Anterior cingulate cortex (tissue), 58 donors: Measurements from ENCODE around the gene FOXE1.

Source experiments
- DNase-seq, 58 donors: peaks; one replicate each; lab custom pipeline; 2025; lab: John Stamatoyannopoulos, UW

The FOXE1 gene

DNA sequence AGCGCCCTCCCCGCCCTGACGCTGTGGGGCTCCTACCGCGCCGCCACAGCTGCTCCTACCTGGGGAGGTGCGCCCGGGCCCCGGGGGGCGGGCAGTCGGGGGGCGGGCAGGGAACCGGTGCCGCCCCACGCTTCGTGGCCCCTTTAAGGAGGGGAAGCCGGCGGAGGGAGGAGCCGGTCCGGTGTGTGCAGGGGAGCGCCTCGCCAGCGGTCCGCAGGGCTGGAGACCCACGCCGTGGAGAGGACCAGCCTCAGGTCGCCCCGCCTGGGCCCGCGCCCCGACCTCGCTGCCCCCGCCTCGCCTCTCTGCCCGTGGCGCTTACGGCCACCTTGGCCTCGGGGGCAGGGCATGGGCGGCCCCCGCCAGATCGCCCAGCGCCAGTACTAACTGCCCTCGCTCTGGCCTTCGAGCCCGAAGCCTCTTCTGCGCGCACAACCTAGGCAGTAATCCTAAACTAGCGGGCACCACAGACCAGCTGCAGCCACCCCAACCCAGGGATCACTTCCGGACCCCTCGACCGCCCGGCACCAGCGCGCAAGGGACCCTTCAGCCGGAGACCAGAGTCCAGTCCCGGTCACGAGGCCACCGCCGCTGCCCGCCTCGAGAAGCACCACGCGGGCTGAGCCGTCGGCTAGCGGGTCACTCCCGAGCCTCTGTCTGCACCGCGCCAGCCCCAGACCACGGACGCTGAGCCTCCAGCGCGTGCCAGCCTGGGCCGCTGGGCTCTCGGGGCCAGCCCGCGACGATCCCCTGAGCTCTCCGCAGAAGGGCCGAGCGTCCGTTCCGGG lies at the start of gene FOXE1:
Gene FOXE1 (plus strand): TSS at position 171 of the 788 bp plus-strand sequence. CDS start 689 bp downstream, outside the sequence.
- no peak for DNase-seq

DNA sequence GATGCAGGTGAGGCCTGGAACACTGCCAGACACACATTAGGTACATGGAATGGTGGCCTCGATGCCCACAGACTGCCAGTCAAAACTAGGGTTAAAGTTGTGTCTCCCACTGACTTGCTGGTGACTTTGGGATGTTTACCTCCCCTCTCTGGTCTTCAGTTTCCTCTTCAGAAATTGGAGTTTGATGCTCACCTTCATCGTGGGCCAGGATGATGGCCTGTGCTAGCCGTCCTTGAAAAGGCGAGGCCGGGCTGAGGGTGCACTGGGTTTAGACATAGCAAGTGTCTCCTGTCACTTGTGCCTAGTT lies 49.0 kb upstream of the FOXE1 start:
- DNase-seq, result no peak

DNA sequence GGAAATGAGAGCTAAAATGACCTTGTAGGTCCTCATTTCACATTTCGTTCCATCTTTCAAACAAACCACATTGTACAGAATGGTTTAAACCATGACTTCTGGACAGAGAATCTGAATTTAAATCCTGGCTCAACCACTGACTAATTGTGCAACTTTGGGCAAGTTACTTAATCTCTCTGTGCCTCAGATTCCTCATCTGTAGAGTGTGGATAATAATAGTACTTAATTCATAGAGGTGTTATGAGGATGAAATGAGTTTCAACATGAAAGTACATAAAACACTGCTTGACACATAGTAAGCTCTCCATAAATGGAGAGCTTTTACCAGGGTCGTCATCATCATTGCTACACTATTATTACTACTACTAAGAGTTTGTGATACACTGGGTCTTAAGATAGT lies 46.3 kb upstream of the FOXE1 start:
- DNase-seq, result no peak

DNA sequence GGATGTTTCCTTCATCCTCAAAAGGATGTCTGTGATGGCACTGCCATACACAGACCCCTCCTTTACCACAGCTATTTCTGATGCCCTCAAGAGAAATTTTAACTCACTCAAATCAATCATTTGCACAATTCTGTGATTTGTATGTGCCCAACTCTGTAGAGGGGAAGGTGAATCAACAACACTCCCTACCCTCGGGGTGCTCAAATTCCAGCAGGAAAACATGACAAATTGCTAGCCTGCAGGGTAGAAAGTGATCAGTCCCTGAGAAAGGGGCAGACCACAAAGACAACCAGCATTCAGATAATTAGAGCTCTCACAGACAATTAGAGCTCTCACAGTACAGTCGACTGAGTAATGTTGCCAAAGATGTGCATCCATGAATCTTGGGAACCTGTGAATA lies 45.3 kb upstream of the FOXE1 start:
- no peak for DNase-seq

DNA sequence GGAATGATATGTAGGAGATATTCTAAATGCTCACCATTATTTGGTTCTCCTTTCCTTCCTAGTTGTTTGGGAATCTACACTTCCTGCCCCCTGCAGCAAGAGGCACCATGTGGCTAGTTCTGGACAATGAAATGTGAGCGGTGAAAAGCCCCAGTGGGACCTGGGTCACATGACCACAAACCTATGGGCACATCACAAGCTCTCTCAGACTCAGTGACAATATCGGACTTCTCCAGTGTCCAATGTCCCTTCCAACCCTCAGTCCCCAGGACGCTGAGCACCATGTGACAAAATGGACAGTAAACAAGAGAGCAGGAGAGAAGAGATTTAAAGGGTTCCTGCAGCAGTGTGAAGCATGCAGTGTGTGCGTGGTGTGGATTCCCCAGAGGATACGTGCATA lies 44.6 kb upstream of the FOXE1 start:
- no peak for DNase-seq

DNA sequence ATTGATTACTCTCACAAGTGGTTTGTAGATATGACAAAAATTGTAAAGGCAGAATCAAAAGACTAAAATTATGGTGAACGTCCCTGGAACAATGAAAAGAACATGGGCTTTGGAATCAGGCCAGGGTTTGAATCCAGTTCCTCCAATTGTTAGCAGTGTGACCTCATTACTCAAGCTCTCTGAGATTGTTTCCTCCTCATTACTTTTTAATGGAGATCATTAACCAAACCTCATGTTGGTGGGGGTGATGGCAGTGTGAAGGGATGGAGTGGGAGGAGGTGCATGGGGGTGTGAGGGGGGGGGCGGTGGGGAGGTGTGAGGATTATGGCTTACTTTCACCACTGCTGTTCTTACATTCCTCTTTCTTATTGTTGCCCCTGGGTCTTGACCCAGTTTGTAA lies 44.1 kb upstream of the FOXE1 start:
- no peak for DNase-seq

DNA sequence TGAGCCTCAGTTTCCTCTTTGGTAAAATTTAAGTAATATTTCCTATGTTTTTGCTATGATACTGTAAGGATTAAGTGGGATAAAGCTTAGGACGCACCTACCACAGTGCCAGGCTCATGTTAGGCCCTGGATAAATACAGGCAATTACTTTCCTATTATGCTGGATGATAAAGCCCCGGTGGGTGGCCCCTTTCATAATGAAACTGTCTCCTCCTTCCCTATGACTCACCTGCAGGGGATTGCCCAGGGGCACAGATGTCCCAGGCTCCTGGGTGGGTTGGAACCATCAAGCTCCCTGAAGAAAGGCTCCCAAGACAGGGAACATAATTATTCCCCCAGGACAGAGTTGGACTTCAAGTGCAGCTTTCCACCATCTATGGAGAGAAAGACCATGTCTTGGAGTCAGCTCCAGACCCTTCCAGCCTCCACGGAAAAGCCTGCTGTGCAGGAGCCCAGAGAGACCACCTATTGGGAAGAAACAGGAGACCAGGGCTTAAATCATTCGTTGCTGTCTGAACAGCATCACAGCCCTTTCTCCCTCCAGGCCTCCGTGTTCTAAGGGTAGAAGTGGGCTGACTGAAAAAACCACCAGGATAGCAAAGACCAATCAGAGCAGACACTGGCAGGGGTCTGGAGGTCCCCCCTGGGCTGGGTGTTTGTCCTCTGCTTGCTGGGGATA lies 43.2 kb upstream of the FOXE1 start:
- no peak for DNase-seq

GRCh38 chr9:97811533-97812246 lies 41.3 kb upstream of the FOXE1 start:
- DNase-seq, result no peak

DNA sequence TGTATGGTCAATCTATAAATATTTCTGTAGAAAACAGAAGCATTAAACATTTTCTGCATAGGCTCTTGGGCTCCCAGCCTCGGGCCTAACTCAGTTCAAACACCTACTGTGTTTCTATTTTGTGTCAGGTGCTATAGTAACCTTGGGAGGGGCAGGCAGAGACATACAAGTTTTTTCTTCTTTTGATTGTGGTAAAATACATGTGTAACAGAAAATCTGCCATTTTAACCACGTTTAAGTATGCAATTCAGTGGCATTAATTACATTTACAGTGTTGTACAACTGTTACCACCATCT lies 40.8 kb upstream of the FOXE1 start:
- DNase-seq, result no peak

DNA sequence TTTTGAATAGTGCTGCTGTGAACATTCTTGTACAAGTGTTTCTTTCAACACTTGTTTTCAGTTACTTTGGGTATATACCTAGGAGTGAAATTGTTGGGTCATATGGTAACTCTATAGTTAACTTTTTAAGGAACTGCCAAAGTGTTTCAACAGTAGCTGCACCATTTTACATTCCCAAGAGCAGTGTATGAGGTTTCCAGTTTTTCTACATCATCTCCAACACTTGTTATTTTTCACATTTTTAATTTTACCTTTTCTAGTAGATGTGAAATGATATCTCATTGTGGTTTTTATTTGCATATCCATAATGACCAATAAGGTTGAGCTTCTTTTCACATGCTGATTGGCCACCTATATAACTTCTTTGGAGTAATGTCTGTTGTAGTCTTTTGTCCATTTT lies 40.0 kb upstream of the FOXE1 start:
- no peak for DNase-seq

GRCh38 chr9:97819735-97820134 lies 33.3 kb upstream of the FOXE1 start:
- no peak for DNase-seq

- DNase-seq, result no peak
Observed at GRCh38 chr9:97820373-97820772, 32.7 kb upstream of the FOXE1 start.

- no peak for DNase-seq
Observed at GRCh38 chr9:97830884-97831829, 21.9 kb upstream of the FOXE1 start.

GRCh38 chr9:97831843-97832636 lies 21.0 kb upstream of the FOXE1 start:
- DNase-seq, result no peak

DNA sequence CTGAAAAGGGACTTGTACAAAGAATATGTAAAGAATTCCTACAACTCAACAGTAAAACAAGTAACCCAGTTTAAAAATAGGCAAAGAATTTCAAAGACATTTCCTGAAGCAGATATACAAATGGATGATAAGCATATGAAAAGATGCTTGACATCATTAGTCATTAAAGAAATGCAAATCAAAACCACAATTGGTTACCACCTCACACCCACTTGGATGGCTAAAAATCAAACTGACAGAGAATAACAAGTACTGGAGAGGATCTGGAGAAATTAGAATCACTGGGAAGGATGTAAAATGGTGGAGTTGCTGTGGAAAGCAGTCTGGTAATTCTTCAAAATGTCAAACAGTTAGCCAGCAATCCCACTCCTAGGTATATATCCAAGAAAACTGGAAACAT lies 12.5 kb upstream of the FOXE1 start:
- no peak for DNase-seq

DNA sequence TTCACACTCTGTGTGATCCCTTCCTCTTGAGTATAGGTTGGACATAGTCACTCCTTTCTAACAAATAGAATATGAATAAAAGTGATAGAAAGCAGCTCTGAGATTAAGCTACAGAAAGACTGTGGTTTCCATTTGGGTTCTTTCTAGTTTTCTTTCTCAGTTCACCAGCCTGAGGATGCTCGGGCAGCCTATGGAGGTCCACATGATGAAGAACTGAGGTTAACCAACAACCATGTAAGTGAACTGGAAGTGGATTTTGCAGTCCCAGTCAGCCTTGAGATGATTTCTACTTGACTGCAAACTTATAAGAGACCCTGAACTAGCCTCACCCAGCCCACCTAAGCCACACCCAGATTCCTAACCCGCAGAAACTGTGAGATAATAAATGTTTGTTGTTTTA lies 10.1 kb upstream of the FOXE1 start:
- no peak for DNase-seq

GRCh38 chr9:97845130-97845529 lies 7.9 kb upstream of the FOXE1 start:
- DNase-seq, result no peak

DNA sequence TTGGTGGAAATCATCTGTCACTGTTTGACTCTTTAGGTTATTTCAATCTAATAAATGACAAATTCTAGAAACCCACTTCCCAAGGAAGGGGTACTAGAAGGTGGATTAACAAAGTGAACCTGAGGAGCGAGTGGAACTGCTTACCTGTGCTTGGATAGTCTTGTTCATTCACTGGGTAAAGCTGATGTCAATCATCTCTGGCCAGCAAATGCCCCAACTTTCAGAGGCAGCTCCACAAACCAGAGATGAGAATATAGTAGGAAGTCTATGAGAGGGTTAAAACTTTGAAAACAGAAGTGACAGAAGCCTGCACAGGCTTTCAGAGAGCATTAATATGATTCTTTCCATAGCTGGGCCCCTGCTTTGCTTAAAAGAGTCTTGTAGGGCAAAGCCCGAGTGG lies 7.3 kb upstream of the FOXE1 start:
- DNase-seq, result no peak

DNA sequence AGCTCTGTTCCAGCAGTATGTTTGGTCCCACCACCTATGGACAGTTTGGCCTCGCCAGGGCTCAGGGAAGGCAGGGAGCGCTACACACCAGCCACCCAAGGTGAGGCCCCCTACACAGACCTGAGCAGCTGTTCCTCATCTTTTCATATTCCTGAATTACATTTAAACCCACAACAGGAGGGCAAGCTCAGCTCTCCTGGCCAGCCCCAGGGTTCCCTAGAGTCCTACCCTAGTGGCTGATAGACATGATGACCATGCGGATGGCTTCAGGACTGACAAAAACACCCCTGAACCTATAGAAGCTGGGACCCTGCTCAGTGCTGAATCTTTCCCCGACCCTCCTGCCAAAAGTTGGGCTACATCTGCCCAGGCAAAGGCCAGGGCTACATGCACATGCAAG lies 6.7 kb upstream of the FOXE1 start:
- DNase-seq, result no peak
